Activated T-helper 1 cell treated with anti-CD3 and anti-CD28 coated beads, Interleukin-2, amount 50 U/mL, for 16 hours (primary cell): Measurements from ENCODE around the gene TMEM186.
"Not testable (repeated sequence)": the region's sequence is repeated elsewhere in the genome, so short reads cannot be mapped to it uniquely, and the experiment has no call there.

ENCODE experiments used
- DNase-seq, 2 donors: peaks; one replicate each; pipeline ENCODE4 v3.0.0-alpha.2; 2020; ENCODE audit warnings: low read depth in 1 of 2, low spot score in 1 of 2

Gene TMEM186

DNA sequence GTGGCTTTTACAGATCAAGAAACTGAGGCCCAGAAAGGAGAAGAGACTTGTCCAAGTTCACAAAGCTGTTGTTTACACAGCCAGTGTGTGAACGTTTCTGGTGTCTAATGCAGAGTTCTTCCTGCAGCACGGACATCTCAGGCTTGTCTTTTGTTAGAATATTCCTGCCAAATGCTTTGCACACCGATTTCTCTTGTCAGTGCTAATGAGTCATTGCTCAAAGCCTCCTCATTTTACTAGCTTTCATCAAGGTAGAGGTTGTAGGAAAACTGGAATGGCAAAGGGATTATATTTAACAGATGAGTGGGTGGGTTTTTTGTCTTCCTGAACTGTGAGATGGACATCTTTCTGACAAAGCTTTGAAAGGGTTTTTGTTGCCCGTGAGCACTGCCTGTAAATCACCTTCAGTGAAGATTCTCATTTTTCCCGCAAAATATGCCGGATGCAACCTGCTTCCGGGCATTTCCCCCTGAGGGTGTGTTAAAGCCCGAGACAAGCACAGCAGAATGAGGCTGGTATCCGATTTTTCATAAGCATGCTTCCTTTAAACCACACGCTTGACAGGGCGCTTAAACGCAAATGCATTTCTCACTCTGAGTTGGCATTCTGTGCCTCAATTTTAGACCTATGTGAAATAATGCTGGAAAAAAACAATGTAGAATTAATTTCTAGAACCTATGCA, 14.9 kb upstream of the TMEM186 start:
- DNase-seq = no peak

DNA sequence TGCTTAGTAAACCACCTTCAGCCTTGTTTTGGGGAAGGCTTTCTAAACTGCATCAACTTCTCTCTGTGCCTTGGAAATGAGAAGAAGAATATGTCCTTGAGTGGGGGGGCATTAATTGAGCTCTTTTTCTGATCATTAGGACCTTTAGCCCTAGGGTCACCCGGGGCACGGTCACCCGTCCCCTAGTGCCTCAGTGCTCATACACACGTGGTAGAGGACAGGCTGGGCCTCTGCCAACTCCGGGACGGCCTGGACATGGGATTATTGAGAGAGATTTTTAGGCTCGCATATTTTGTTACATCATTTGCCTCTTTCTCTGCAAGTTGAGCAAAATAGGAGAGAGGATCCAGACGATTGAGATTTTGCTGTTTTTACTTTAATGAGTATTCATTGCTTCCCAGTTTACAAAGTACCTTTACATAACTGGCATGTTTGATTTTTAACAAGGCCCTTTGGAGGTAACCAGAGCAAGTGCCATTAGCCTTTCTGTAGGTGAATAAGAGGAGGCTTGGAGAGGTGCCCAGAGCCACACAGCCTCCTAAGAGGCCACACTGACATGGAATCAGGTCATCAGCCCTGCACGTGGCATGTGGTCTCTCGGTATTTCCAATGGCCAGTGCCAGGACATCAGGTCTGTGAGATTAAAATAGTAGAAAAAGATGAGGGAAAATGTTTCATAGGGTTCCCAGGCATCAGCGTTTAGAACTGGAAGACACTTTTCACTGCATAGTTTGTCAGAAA, 11.3 kb upstream of the TMEM186 start:
- no peak for DNase-seq

DNA sequence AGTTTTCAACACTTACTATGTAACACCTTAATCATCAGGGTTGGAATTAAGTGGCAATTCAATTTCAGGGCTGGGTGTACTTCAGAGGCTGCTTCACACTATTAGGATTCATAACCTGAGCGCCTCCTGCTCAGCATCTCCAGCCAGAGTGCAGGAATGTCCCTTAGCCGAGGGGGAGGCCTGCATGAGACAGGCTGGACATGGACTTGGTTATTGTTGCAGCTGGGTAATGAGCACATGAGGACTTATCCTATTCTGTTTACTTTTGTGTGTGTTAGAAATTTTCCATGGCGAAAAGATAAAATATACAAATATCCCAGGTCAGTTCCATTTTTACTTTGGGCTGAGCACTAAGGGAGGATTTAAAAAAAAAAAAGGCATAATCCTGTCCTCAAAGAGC, 10.6 kb upstream of the TMEM186 start:
- no peak for DNase-seq

DNA sequence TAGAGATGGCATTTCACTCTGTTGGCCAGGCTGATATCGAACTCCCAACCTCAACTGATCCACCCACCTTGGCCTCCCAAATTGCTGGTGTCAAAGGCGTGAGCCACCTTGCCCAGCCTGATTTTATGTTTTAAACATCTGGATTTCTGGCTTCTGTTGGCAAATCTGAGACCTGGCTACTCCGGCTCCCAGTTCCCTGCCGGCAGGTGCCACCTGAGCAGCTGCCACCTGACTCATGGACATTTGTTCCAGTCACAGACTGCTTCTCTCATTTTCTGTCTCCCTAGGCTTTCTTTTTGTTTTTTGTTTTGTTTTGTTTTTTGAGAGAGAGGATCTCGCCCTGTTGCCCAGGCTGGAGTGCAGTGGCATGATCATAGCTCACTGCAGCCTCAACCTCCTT, 9.8 kb upstream of the TMEM186 start:
- DNase-seq = no peak

DNA sequence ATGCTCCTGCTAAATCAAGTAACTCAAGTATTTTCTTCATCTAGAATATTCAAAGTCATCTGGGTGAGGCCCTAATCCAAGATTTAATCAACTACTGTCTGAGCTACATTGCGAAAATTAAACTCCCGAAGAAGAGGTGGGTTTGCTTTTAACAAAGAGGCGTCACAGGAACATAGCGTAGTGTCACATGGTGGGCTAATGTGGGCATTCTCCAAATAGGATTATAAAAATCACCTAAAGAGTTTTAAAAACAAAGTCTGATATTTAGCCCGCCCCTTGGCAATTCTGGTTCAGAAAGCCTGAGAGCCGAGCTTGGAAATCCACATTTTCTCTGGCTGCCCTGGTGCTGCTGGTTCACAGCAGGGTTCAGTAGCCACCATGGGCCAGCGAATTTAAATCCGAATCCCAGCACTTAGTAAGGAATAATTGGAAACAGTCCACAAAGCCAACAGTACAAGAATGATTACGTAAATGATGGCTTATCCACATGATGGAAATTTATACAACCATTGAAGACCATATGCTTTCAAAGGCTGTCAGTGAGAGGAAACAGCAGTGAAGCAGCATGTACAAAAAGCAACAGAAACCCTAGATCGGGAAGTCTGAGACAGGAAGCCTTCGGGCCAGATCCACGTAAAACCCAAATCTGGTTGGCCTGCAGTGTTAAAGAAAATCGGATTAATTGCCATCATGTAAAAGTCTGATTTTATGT, 9.0 kb upstream of the TMEM186 start:
- no peak for DNase-seq

DNA sequence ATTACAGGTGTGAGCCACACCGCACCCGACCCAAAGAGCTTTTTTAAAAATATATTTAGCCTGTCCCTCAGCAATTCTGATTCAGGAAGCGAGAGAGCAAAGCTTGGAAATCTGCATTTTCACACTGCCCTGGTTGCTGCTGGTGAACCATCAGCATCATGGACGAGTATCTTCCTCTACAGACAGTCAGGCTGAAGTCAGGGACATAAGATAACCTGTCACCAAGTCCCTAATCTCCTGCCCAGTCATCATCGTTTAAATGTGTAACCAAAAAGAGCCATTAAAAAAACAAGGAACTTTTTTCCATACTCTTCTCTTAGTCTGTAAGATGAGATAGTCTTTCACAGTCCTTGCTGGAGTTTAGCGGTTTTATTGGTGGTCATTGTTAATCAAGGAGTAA, 6.9 kb upstream of the TMEM186 start:
- DNase-seq = no peak

DNA sequence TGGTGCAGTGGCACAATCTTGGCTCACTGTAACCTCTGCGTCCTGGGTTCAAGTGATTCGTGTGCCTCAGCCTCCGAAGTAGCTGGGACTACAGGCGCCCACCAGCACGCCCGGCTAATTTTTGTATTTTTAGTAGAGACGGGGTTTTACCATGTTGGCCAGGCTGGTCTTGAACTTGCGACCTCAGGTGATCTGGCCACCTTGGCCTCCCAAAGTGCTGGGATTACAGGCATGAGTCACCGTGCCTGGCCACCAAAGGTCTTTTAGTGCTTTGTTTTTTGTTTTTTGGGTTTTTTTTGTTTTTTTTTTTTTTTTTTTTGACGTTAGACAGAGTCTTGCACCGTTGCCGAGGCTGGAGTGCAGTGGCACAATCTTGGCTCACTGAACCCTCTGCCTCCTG, 6.3 kb upstream of the TMEM186 start:
- not testable (repeated sequence) for DNase-seq

DNA sequence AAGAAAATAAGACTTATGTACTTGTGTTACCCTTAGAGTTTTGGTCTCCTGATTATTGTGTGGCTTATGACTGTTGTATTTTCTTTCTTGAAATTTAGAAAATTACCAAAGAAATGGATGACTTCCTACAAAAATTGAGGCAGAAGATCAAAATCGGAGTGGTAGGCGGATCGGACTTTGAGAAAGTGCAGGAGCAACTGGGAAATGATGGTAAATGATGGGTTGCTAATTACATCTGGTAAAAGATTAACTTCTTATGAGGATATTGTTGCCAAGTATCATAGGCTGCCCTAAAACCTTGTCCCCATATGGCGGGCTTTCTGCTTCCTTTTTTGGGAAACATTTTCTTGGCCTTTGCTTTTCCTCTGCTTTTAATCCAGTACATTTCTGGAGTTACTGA, 4.3 kb upstream of the TMEM186 start:
- no peak for DNase-seq

DNA sequence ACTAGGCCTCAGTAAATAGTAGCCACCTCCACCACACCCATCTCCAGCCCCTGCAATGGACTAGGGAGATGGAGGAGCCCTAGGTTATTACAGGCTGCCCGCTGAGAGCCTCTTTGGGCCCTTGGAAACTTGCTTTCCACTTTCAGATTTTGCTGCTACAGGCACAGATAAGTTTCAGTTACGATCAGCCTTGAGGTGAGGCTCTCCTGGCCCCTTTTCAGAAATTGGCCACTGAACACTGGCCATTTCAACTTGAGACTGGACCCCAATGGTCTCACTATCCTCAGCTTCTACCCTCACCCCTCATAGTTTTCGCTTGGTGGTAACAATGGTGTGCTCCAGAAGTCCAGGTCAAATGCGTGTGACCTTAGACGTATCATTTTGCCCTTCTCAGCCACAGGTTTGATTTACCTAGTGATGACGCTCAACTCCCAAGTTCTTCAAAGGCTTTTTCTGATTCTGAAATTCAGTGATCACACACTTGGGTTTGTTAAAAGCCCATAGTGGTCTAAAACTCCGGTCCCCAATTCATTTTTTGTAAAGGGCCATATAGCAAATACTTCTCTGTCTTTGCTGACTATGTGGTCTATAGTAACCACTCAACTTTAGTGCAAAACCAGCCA, 1.2 kb upstream of the TMEM186 start:
- DNase-seq = no peak

DNA sequence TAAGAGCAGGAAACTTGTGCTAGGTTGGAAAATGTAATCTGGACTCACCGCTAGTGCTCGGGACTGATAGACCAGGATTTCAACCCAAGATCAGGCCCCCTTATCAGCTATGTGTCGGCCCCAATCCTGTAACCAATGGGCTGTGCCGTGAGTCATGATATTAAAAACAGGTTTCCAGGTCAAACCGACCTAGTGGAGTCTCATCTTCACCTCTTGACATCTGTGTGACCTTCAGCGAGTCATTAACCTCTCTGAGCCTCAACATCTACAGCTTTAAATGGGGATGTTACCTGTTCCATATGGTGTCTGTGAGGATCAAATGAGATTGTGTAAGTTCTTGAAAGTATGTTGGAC, 712 bp upstream of the TMEM186 start:
- DNase-seq = no peak

DNA sequence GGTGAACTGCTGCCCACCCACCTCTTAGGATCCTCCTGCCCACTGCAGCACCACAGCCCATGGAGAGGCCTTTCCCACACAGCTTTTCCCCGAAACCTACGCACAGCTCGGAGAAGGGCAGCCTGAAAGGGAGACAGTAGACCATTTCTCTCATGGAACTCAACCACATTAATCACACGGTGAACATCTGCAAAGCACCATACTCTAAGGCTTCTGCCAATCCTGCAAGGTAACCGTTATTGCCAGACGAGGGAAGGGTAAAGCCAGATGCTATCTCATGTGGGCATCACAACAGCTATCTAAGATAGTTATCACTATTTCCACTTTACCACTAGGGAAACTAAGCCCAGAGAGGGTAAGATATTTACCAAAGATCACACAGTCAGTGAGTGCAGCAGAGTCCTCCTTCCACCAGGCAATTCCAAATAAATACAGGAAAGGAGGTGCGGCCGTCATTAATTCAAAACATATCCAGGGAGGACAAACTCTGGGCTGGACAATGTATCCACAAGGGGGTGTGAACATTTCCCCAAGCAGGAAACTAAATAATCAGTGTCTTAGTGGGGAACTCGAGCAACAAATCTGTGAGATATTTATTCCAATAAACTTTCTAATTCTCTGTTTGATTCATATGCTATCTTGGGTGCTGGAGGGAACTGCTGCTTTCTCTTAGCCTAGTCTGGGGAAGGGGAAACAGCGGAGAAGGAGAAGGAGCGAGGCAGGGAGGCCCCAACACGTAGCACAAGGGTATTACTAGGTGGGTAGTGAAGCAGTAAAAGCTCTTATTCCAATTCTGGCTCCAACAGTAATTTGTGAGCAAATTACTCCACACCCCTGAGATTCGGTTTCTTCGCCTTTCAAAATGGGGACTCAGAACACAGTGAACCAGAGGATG, 723 bp downstream of the TMEM186 start:
- DNase-seq = no peak

DNA sequence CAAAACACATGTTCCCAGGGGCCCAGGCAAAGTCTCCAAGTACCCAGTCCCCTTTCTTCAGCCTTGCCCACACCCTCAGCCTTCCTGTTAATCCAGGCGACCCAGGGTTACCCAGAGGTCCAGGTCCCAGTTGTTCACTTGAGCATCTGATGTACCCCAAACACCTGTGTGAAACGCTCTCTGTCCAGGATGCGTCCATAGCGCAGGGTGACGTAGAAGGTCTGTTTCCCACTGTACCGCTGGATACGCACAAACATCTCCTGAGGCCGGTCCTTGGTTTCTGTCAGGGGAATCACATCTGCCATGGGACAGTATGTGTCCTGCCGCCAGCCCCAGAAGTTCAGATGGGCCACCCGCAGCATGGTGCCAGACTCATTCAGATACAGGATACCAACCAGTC, 1.6 kb downstream of the TMEM186 start:
- no peak for DNase-seq

DNA sequence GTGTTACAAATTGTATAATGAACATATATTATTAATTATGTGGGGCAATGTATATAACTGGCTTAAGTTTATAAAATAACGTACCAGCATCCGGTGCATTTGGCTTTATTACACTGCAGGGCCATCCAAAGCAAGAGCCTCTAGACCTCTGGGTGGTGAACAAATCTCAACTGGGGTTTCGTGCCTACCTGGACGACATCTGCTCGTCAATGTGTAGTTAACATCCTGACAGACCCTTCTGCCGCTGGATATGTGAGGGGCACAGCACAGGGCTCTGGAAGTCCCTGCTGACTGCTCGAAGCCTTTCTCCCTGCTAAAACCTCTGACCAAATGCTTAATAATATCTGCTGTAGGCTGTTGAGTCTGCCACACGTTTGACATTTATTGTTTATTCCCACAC, 2.3 kb downstream of the TMEM186 start:
- DNase-seq = no peak

DNA sequence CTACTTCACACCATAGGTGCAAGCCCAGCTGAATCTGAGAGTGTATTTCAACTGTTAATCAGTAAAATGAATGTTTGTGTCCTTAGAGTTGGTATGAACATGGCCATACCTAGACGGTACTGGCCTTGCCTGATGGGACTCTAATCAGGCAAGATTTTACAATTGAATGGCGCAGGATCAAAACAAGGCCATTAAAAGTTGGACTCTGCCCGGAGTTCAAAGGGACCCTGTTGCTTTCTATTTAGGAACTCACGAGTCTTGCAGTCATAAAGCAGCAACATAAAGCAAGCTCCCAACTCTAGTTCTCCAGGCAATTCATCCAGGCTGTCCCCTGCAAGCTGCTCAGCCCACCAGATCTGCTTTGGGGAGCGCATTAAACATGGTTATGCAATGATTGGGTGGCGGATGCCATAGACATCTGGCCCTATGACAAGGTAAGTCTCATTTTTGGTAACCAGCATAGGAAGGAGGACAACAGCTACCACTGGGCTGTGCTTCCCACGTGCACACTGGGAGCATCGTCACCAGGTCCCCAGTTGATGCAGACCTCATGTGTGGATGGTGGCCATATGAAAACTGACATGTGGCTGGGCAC, 8.8 kb downstream of the TMEM186 start:
- DNase-seq = no peak

DNA sequence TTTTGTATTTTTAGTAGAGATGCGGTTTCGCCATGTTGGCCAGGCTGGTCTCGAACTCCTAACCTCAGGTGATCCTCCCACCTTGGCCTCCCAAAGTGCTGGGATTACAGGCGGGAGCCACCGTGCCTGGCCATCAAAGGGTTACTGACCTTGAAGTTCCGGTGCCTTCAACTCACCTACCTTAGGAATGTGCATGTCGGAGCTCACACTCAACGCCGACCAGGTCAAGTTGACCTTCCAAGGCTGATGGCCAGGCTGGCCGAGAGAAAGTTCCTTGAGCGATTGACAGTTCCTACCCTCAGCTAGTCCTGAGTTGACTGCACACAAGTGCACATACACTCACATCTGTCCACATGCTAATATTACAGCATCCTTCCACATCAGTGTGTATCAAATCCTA, 11.1 kb downstream of the TMEM186 start:
- DNase-seq = not testable (repeated sequence)

DNA sequence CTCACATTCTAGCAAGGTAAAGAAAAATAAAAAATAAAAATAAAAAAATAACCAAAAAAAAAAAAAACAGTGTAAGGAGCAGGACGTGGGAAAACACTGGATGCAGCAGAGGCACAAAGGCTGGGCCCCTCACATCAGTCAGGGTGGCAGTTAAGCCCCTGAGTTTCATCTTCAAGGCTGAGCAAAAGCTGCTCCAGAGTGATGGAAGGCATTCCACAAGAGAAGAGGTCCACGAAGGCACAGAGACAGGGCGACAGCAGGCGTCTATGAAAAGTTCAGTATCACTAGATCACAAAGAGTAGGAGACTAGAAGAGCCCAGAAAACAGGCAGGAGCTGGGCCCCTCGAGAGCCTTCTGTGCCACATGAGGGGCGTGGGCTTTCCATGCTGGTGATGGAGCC, 12.0 kb downstream of the TMEM186 start:
- DNase-seq = no peak

DNA sequence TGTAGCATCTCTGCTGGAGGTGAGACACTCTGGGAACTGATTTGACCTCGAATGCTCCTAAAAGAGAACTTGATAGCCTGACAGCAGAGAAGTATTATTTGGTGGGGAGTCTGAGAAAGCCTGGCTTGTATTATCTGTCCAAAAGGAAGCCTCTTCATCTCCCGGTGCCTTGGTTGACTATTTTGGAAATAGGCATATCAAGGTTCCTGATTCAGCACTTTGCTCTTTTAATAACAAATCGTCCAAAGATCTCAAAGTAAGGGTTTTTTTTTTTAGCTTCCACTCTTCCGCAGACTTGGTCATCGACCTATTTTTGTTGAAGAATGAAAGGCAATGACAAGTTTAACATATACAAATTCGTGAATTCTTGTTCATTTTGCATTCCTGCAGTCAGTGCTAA, 14.8 kb downstream of the TMEM186 start:
- no peak for DNase-seq

DNA sequence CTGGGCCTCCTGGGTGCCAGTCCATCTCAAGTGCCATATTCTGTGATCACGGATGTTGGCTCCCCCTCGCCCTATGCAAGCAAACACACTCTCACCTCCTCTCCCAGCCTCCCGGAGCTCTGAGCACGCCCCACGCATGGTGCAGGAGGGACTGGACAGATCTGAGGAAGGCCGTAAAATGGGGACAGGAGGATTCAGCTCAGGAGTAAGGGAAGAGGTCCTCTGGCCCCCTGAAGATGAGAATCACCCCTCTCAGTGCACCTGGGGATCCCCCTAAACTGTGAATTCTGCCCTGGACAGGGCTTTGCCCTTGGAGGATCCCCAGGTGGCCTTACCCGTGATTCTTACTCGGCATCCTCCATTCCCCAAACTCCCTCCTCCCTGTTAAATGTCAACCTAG, 15.6 kb downstream of the TMEM186 start:
- no peak for DNase-seq

DNA sequence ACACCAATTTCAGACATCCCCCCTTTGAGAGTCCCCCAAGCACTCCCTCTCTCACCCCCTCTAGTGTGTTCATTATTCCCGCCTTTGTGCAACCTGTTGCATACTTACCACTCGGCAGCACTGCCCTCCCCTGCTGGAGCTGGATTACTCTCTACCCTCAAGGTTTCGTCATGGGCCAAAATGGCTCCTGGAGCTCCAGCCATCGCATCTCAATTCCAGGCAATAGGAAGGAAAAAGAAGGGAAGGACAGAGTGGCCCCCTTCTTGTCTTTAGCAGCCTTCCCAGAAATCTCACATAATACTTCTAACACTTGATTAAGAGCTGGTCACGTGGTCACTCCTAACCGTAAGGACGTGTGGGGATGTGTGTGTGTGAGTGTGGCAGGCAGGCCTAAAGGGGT, 20.2 kb downstream of the TMEM186 start:
- no peak for DNase-seq

DNA sequence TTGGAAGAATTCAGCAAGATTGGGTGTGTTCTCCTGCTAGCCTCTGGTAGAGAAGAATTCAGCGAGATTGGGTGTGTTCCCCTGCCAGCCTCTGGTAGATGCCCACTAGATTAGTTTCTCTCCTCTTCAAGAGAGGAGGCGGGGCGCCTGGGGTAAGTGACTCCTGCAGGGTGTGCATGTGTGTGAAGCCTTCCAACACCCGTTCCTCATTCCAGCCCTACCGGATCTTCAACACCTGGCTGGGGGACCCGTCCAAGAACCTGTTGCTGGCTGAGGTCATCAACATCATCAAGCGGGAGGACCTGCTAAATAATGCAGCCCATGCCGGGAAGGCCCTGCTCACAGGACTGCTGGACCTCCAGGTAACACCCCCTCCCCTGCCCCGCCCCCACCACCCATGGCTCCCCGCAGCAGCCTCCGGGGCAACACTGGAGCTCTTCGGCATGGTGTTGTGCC, 21.3 kb downstream of the TMEM186 start:
- no peak for DNase-seq

DNA sequence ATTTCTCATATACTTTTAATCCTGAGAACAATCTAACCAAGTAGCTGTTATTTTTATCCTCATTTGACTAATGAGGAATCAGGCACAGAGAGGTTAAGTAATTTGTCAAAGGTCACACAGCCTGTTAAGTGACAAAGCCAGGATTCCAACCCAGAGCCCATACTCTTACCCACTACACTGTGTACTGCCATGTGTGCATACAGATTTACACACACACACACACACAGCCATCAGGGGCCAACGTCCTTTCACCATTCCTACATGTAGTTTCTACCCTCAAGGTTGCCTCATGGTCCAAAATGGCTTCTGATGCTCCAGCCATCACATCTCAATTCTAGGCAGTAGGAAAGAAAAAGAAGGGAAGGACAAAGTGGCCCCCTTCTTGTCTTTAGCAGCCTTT, 22.1 kb downstream of the TMEM186 start:
- DNase-seq = no peak
